ENCODE measurements around the gene DOHH. TPM values are rescaled to one million over a fixed set of nuclear protein-coding genes. Genes with fewer than 3 reads are reported as not detected.

Gene DOHH
- total RNA-seq, 1 donor = 8.3 TPM

DNA sequence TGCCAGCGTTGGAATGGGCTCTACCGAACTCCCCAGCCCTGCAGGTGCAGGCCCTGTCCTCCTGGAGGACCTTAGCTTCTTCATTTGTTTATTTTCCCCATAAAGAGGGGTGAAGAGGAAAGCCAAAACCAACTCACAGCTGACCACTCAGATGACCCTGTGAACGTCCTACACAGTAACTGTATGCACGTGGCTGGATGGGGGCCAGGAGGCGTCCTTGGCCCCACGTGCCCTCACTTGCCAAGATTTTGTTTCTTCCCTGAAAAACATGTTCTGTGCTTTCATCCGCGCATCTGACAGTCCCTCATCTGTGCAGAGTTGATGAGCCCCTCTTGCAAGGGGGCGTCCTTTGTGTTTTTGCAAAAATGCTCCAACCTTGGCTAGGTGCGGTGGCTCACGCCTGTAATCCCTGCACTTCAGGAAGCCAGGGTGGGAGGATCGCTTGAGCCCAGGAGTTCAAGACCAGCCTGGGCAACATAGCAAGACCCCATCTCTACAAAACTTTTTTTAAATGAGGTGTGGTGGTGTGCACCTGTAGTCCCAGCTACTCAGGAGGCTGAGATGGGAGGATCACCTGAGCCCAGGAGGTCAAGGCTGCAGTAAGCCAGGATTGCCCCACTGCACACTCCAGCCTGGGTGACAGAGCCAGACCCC, 33.2 kb upstream of the DOHH start:
- Histone ChIP-seq H3K36me3 (ENCODE audit: insufficient read depth, low read length) (peaks cover 37% of the 10 kb centered on the region), H3K4me2 (ENCODE audit: insufficient read depth, low read length) (no peak overlapping the region), H4K20me1 (ENCODE audit: insufficient read depth, low read length) (peaks cover 10% of the 10 kb centered on the region), H3K4me3 (ENCODE audit: insufficient read depth, low read length) (no peak overlapping the region), H2AFZ (ENCODE audit: low read length) (no peak overlapping the region), H3K27ac (ENCODE audit: low read depth, low read length) (no peak overlapping the region), H3K79me2 (ENCODE audit: insufficient read depth, low read length) (peaks cover under 1% of the 10 kb centered on the region), H3K27me3 (ENCODE audit: insufficient read depth, low read length) (no peaks in the 10 kb centered on the region), H3K9me3 (ENCODE audit: low read depth, low read length) (no peaks in the 10 kb centered on the region), H3K4me1 (ENCODE audit: insufficient read depth, low read length) (no peaks in the 10 kb centered on the region)
- DNase-seq (ENCODE audit: insufficient read length, low spot score, missing footprints) = no peak
- TF ChIP-seq, protein P1, sequence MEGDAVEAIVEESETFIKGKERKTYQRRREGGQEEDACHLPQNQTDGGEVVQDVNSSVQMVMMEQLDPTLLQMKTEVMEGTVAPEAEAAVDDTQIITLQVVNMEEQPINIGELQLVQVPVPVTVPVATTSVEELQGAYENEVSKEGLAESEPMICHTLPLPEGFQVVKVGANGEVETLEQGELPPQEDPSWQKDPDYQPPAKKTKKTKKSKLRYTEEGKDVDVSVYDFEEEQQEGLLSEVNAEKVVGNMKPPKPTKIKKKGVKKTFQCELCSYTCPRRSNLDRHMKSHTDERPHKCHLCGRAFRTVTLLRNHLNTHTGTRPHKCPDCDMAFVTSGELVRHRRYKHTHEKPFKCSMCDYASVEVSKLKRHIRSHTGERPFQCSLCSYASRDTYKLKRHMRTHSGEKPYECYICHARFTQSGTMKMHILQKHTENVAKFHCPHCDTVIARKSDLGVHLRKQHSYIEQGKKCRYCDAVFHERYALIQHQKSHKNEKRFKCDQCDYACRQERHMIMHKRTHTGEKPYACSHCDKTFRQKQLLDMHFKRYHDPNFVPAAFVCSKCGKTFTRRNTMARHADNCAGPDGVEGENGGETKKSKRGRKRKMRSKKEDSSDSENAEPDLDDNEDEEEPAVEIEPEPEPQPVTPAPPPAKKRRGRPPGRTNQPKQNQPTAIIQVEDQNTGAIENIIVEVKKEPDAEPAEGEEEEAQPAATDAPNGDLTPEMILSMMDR (IDR thresholded peaks at IDR 0.05; ENCODE audit: extremely low read depth, low read depth, low read length) = no peak

DNA sequence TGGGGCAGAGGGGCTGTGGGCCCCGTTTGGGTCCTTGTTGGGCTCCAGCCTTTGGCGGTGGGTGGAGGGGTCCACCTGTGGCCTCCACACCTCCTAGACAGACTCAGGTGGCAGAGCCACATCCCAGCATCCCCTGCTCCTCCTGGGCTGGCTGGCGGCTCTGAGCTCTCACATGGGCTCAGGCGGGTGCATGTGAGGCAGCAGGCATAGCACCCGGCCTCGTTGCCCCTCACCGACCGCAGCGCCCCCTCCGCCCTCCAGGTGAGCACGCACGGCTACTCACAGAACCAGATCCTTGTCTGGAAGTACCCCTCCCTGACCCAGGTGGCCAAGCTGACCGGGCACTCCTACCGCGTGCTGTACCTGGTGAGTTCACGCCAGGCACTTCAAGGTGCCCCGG, 32.6 kb upstream of the DOHH start:
- Histone ChIP-seq H3K79me2 (ENCODE audit: insufficient read depth, low read length) (peaks cover 3% of the 10 kb centered on the region), H3K27me3 (ENCODE audit: insufficient read depth, low read length) (no peaks in the 10 kb centered on the region), H3K4me2 (ENCODE audit: insufficient read depth, low read length) (no peak overlapping the region), H3K36me3 (ENCODE audit: insufficient read depth, low read length) (peaks cover 40% of the 10 kb centered on the region), H4K20me1 (ENCODE audit: insufficient read depth, low read length) (peaks cover 13% of the 10 kb centered on the region), H3K27ac (ENCODE audit: low read depth, low read length) (no peak overlapping the region), H3K4me3 (ENCODE audit: insufficient read depth, low read length) (no peak overlapping the region), H3K9me3 (ENCODE audit: low read depth, low read length) (no peaks in the 10 kb centered on the region), H2AFZ (ENCODE audit: low read length) (no peak overlapping the region), H3K4me1 (ENCODE audit: insufficient read depth, low read length) (no peaks in the 10 kb centered on the region)
- TF ChIP-seq, protein P1 (IDR thresholded peaks at IDR 0.05; ENCODE audit: extremely low read depth, low read depth, low read length) = no peak
- DNase-seq (ENCODE audit: insufficient read length, low spot score, missing footprints) = peak; percentile 86

DNA sequence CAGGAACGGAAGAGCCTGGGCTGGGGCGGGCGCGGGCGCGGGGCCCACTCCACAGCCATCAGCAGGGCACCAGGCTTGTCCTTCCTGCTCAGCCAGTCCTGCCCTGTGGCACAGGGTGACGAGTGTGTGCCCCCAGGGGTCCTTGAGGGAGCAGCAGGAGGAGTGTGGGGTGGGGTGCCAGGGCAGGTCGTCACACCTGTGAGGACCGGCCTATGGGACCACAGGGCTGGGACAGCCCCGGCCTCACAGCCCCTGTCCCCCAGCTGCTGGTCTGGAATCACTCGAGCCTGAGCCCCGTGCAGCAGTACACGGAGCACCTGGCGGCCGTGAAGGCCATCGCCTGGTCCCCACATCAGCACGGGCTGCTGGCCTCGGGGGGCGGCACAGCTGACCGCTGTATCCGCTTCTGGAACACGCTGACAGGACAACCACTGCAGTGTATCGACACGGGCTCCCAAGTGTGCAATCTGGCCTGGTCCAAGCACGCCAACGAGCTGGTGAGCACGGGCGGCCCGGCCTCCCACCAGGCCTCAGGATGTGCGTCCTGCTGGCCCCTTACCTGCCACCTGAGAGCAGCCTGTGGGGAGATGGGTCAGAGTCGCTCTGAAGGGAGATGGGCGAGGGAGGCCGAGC, 31.8 kb upstream of the DOHH start:
- H3K4me2 ChIP-seq (ENCODE audit: insufficient read depth, low read length) = no peak overlapping the region
- peaks cover 45% of the 10 kb centered on the region for H3K36me3 ChIP-seq (ENCODE audit: insufficient read depth, low read length)
- no peaks in the 10 kb centered on the region for H3K27me3 ChIP-seq (ENCODE audit: insufficient read depth, low read length)
- peaks cover 4% of the 10 kb centered on the region for H3K79me2 ChIP-seq (ENCODE audit: insufficient read depth, low read length)
- H4K20me1 ChIP-seq (ENCODE audit: insufficient read depth, low read length) = peaks cover 15% of the 10 kb centered on the region
- no peak overlapping the region for H2AFZ ChIP-seq (ENCODE audit: low read length)
- no peaks in the 10 kb centered on the region for H3K4me1 ChIP-seq (ENCODE audit: insufficient read depth, low read length)
- no peak overlapping the region for H3K27ac ChIP-seq (ENCODE audit: low read depth, low read length)
- peak; percentile 81 for DNase-seq (ENCODE audit: insufficient read length, low spot score, missing footprints)
- H3K4me3 ChIP-seq (ENCODE audit: insufficient read depth, low read length) = no peak overlapping the region
- H3K9me3 ChIP-seq (ENCODE audit: low read depth, low read length) = no peaks in the 10 kb centered on the region
- TF ChIP-seq, protein P1 (IDR thresholded peaks at IDR 0.05; ENCODE audit: extremely low read depth, low read depth, low read length) = no peak

DNA sequence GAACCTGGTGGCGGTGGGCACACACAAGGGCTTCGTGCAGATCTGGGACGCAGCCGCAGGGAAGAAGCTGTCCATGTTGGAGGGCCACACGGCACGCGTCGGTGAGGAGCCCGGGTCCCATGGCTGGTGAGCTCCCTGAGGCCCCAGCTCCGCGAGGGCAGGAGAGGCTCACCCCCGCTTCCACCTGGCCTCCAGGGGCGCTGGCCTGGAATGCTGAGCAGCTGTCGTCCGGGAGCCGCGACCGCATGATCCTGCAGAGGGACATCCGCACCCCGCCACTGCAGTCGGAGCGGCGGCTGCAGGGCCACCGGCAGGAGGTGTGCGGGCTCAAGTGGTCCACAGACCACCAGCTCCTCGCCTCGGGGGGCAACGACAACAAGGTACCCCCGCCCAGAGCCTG, 31.2 kb upstream of the DOHH start:
- DNase-seq (ENCODE audit: insufficient read length, low spot score, missing footprints) = no peak
- Histone ChIP-seq H4K20me1 (ENCODE audit: insufficient read depth, low read length) (peaks cover 21% of the 10 kb centered on the region), H2AFZ (ENCODE audit: low read length) (no peak overlapping the region), H3K27me3 (ENCODE audit: insufficient read depth, low read length) (no peaks in the 10 kb centered on the region), H3K4me3 (ENCODE audit: insufficient read depth, low read length) (no peak overlapping the region), H3K27ac (ENCODE audit: low read depth, low read length) (no peak overlapping the region), H3K79me2 (ENCODE audit: insufficient read depth, low read length) (peaks cover 7% of the 10 kb centered on the region), H3K36me3 (ENCODE audit: insufficient read depth, low read length) (peaks cover 51% of the 10 kb centered on the region), H3K9me3 (ENCODE audit: low read depth, low read length) (no peaks in the 10 kb centered on the region), H3K4me2 (ENCODE audit: insufficient read depth, low read length) (no peak overlapping the region), H3K4me1 (ENCODE audit: insufficient read depth, low read length) (no peaks in the 10 kb centered on the region)
- TF ChIP-seq, protein P1 (IDR thresholded peaks at IDR 0.05; ENCODE audit: extremely low read depth, low read depth, low read length) = no peak
